Neural progenitor cell (in vitro differentiated cells): ENCODE measurements around the gene ROPN1B. TPM values are rescaled to one million over a fixed set of nuclear protein-coding genes. Genes with fewer than 3 reads are reported as not detected.
"Not testable (repeated sequence)": the region's sequence is repeated elsewhere in the genome, so short reads cannot be mapped to it uniquely, and the experiment has no call there.

Experiments
- DNase-seq: peaks from one replicate; pipeline ENCODE4 v3.0.0-alpha.2; 2016; ENCODE audit warnings: low spot score
- H2AFZ ChIP-seq: fragments of 200-600 bp; sonication (generic); replicated peaks from 2 replicates; pipeline ENCODE4 v1.6.1; 2016; ENCODE audit warnings: antibody characterized with exemption
- H3F3A ChIP-seq: fragments of 200-600 bp; sonication (generic); 2 replicates; pipeline ENCODE4 v1.6.1; 2016; ENCODE audit warnings: antibody characterized with exemption, low read depth
- H3K27ac ChIP-seq: fragments of 200-600 bp; sonication (generic); 2 replicates; pipeline ENCODE4 v1.5.1; 2016; ENCODE audit warnings: mild to moderate bottlenecking
- H3K27me3 ChIP-seq: fragments of 200-600 bp; sonication (generic); 2 replicates; pipeline ENCODE4 v1.6.1; 2016; ENCODE audit warnings: mild to moderate bottlenecking, moderate library complexity
- H3K36me3 ChIP-seq: fragments of 200-600 bp; sonication (generic); 2 replicates; pipeline ENCODE4 v1.5.1; 2016
- H3K4me1 ChIP-seq: fragments of 200-600 bp; sonication (generic); 2 replicates; pipeline ENCODE4 v1.6.1; 2016; ENCODE audit warnings: mixed run types
- H3K4me2 ChIP-seq: fragments of 200-600 bp; sonication (generic); 2 replicates; pipeline ENCODE4 v1.6.1; 2016
- H3K4me3 ChIP-seq: fragments of 200-600 bp; sonication (generic); 2 replicates; pipeline ENCODE4 v1.5.1; 2016
- H3K79me2 ChIP-seq: fragments of 200-600 bp; sonication (generic); 2 replicates; pipeline ENCODE4 v1.6.1; 2016; ENCODE audit warnings: low read depth
- H3K9ac ChIP-seq: fragments of 200-600 bp; sonication (generic); 2 replicates; pipeline ENCODE4 v1.6.1; 2016
- H3K9me3 ChIP-seq: fragments of 200-600 bp; sonication (generic); 2 replicates; pipeline ENCODE4 v1.5.1; 2016; ENCODE audit warnings: low read depth
- H4K20me1 ChIP-seq: fragments of 200-600 bp; sonication (generic); 2 replicates; pipeline ENCODE4 v1.6.1; 2016; ENCODE audit warnings: low read depth
- H3K27ac Mint-ChIP-seq: 3 replicates; pipeline ENCODE4 v1.8.0; 2021; ENCODE audit warnings: mixed read lengths
- H3K27me3 Mint-ChIP-seq: 2 replicates; pipeline ENCODE4 v1.8.0; 2022; ENCODE audit warnings: low read depth, mild to moderate bottlenecking, inconsistent platforms, moderate library complexity, mixed read lengths; ENCODE audit not compliant: insufficient read depth
- H3K36me3 Mint-ChIP-seq: 3 replicates; pipeline ENCODE4 v1.8.0; 2021; ENCODE audit warnings: mixed read lengths
- H3K4me1 Mint-ChIP-seq: 3 replicates; pipeline ENCODE4 v1.8.0; 2021; ENCODE audit warnings: mixed read lengths
- H3K4me3 Mint-ChIP-seq: 3 replicates; pipeline ENCODE4 v1.8.0; 2021; ENCODE audit warnings: mild to moderate bottlenecking, moderate library complexity, mixed read lengths
- H3K9me3 Mint-ChIP-seq: 3 replicates; pipeline ENCODE4 v1.8.0; 2020; ENCODE audit warnings: mixed read lengths
- CTCF ChIP-seq: fragments of 200-600 bp; sonication (generic); IDR thresholded peaks from 2 replicates; pipeline ENCODE4 v1.5.1; 2017; ENCODE audit warnings: antibody characterized with exemption, mild to moderate bottlenecking
- EZH2 ChIP-seq: fragments of 200-600 bp; sonication (generic); IDR thresholded peaks from 2 replicates; pipeline ENCODE4 v1.6.1; 2017; ENCODE audit warnings: antibody characterized with exemption, mild to moderate bottlenecking, moderate library complexity
- EZH2phosphoT487 ChIP-seq: fragments of 200-600 bp; sonication (generic); IDR thresholded peaks from 2 replicates; pipeline ENCODE4 v1.6.1; 2017; ENCODE audit warnings: antibody characterized with exemption
- total RNA-seq: library from RNA; depleted of rRNA; stranded (reverse); fragments of >200 nt; gene quantifications from 2 replicates; pipeline ENCODE4 v1.2.3, GENCODE V29; 2015; ENCODE audit warnings: low replicate concordance

The ROPN1B gene
- total RNA-seq, 1 donor from 2014 or later = not detected

GRCh38 chr3:125960066-125960424, 8.9 kb upstream of the ROPN1B start:
- Mint-ChIP-seq H3K36me3 (no peaks in the 10 kb centered on the region), H3K4me3 (no peak overlapping the region), H3K27ac (no peak overlapping the region), H3K27me3 (peaks cover 13% of the 10 kb centered on the region), H3K9me3 (peaks cover 8% of the 10 kb centered on the region), H3K4me1 (no peaks in the 10 kb centered on the region)
- H3K4me1 ChIP-seq = no peaks in the 10 kb centered on the region
- DNase-seq = no peak
- no peak overlapping the region for H3K27ac ChIP-seq
- peaks cover 63% of the 10 kb centered on the region for H3K27me3 ChIP-seq
- no peak overlapping the region for H3K9ac ChIP-seq
- H4K20me1 ChIP-seq = no peaks in the 10 kb centered on the region
- no peaks in the 10 kb centered on the region for H3K36me3 ChIP-seq
- H3K4me3 ChIP-seq = no peak overlapping the region
- no peak overlapping the region for H2AFZ ChIP-seq
- H3F3A ChIP-seq = no peaks in the 10 kb centered on the region
- no peak for TF ChIP-seq CTCF
- no peak for TF ChIP-seq EZH2phosphoT487
- TF ChIP-seq EZH2 = no peak
- no peak overlapping the region for H3K4me2 ChIP-seq
- no peaks in the 10 kb centered on the region for H3K9me3 ChIP-seq
- H3K79me2 ChIP-seq = no peaks in the 10 kb centered on the region

DNA sequence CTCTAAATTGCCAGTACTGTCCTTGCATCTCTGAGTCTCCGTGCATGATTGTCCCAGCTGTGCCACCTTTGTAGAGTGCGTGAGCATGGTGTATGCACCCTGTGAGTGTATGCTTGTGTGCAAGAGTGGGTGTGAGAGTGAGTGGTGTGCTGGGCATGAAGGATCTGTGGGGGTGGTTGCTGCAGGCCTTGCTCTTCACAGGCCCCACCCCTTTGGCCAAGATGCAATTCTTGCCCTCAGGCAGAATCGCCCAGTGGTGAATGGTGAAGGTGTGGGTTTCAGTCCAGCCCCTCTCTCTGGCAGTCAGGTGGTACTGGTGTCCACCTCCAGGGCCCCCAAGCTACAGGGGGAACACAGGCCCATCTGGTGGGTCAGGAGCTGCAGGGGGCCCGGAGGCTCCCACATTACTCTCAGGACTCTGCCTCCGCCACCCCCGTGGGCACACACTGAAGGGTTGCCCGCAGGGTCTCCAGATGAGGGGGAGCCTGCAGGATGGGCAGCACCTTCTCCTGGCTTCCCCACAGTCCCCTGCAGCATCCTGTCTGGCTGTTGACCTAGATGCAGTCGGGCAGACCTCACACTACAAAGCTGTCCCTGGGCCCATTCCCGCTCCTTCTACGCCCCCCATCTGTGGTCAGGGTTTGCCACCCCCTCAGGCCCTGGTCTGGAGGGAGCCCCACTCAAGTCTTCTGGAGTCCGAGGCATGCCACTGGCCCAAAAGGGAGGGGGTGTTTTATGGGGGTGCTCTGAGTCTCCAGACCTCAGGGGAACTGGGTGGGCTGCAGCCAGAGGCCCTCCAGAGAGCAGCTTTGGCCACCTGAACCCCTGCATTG, 8.3 kb upstream of the ROPN1B start:
- Mint-ChIP-seq H3K27ac (no peak overlapping the region), H3K9me3 (peaks cover 8% of the 10 kb centered on the region), H3K36me3 (no peaks in the 10 kb centered on the region), H3K4me3 (no peak overlapping the region), H3K27me3 (peaks cover 13% of the 10 kb centered on the region), H3K4me1 (no peaks in the 10 kb centered on the region)
- H2AFZ ChIP-seq = no peak overlapping the region
- no peaks in the 10 kb centered on the region for H3K79me2 ChIP-seq
- no peaks in the 10 kb centered on the region for H3K4me1 ChIP-seq
- H3K9me3 ChIP-seq = no peaks in the 10 kb centered on the region
- no peak for DNase-seq
- H3K27me3 ChIP-seq = peaks cover 63% of the 10 kb centered on the region
- no peaks in the 10 kb centered on the region for H3F3A ChIP-seq
- H3K4me3 ChIP-seq = no peak overlapping the region
- no peak overlapping the region for H3K4me2 ChIP-seq
- H3K27ac ChIP-seq = no peak overlapping the region
- H3K36me3 ChIP-seq = no peaks in the 10 kb centered on the region
- H4K20me1 ChIP-seq = no peaks in the 10 kb centered on the region
- H3K9ac ChIP-seq = no peak overlapping the region
- no peak for TF ChIP-seq CTCF
- TF ChIP-seq EZH2phosphoT487 = no peak
- TF ChIP-seq EZH2 = no peak

- Mint-ChIP-seq H3K4me3 (no peak overlapping the region), H3K4me1 (no peaks in the 10 kb centered on the region), H3K36me3 (no peaks in the 10 kb centered on the region), H3K27me3 (peaks cover 13% of the 10 kb centered on the region), H3K27ac (no peak overlapping the region), H3K9me3 (peaks cover 8% of the 10 kb centered on the region)
- Histone ChIP-seq H3K4me2 (no peak overlapping the region), H3K9ac (no peak overlapping the region), H3K79me2 (no peaks in the 10 kb centered on the region), H2AFZ (no peak overlapping the region), H3K4me3 (no peak overlapping the region), H3K9me3 (no peaks in the 10 kb centered on the region), H4K20me1 (no peaks in the 10 kb centered on the region), H3K36me3 (no peaks in the 10 kb centered on the region), H3F3A (no peaks in the 10 kb centered on the region), H3K27me3 (peaks cover 63% of the 10 kb centered on the region), H3K4me1 (no peaks in the 10 kb centered on the region), H3K27ac (no peak overlapping the region)
- DNase-seq = no peak
- no peak for TF ChIP-seq EZH2
- TF ChIP-seq EZH2phosphoT487 = no peak
- TF ChIP-seq CTCF = no peak
Observed at GRCh38 chr3:125961289-125961589, 7.7 kb upstream of the ROPN1B start.

DNA sequence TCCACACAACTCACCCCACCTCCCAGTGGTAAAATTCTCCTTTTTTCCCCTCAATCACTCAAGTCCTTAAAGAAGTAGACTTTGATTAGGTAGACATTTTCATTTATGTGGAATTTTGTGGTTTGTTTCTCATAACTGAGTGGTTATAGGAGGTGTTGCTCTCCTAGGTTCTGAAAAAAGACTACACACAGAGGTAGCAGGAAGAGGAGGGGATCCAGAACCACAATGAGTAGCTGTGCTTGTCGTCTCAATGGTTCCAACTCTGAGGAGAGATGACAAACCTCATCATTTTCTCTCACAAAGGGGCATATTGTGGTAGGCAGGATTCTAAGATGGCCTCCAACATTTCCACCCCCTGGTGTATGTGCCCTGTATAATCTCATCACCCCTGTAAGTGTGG, 5.1 kb upstream of the ROPN1B start:
- not testable (repeated sequence) for H4K20me1 ChIP-seq, H3K4me1 ChIP-seq, H3K9me3 Mint-ChIP-seq, H3K4me2 ChIP-seq, H3K27ac ChIP-seq, H3K4me3 ChIP-seq, H3K4me1 Mint-ChIP-seq, H3K4me3 Mint-ChIP-seq, H3K36me3 ChIP-seq, H3K79me2 ChIP-seq, H3K27ac Mint-ChIP-seq, H3F3A ChIP-seq, H3K36me3 Mint-ChIP-seq, H3K9ac ChIP-seq, DNase-seq, H3K9me3 ChIP-seq, H2AFZ ChIP-seq
- H3K27me3 Mint-ChIP-seq = peaks cover 14% of the 10 kb centered on the region
- H3K27me3 ChIP-seq = peaks cover 58% of the 10 kb centered on the region
